Liver (tissue), 9 donors: ENCODE data around the gene TTC28. TPM values are rescaled to one million over a fixed set of nuclear protein-coding genes. Genes with fewer than 3 reads are reported as not detected.

Source experiments
- DNase-seq: peaks from one replicate; pipeline ENCODE4 v3.0.0-alpha.2; 2017; ENCODE audit warnings: low spot score
- H3K27ac ChIP-seq, 2 donors: one replicate each; pipeline ENCODE4 v1.7.0; 2013; ENCODE audit warnings: inconsistent platforms in 2 of 2, low read length in 2 of 2, control low read depth in 1 of 2, low read depth in 1 of 2, mild to moderate bottlenecking in 1 of 2
- H3K27me3 ChIP-seq, 4 donors: one replicate each; pipeline versions ENCODE4 v1.6.1 to v1.7.0; 2013; ENCODE audit warnings: low read length in 3 of 4, inconsistent platforms in 1 of 4, mild to moderate bottlenecking in 1 of 4, moderate library complexity in 1 of 4; ENCODE audit not compliant: control insufficient read depth in 4 of 4, insufficient read depth in 4 of 4
- H3K36me3 ChIP-seq, 4 donors: one replicate each; pipeline versions ENCODE4 v1.6.1 to v1.7.0; 2013; ENCODE audit warnings: low read length in 3 of 4, mild to moderate bottlenecking in 3 of 4, low read depth in 1 of 4, moderate library complexity in 1 of 4; ENCODE audit not compliant: control insufficient read depth in 4 of 4, insufficient read depth in 3 of 4
- H3K4me1 ChIP-seq, 4 donors: one replicate each; pipeline versions ENCODE4 v1.6.1 to v1.7.0; 2013; ENCODE audit warnings: low read length in 3 of 4, mild to moderate bottlenecking in 3 of 4, moderate library complexity in 1 of 4; ENCODE audit not compliant: control insufficient read depth in 4 of 4, insufficient read depth in 4 of 4
- H3K4me3 ChIP-seq, 3 donors: one replicate each; pipeline versions ENCODE4 v1.6.1 to v1.7.0; 2013; ENCODE audit warnings: low read length in 3 of 3, control low read depth in 1 of 3, low read depth in 1 of 3, mild to moderate bottlenecking in 1 of 3
- H3K9ac ChIP-seq, 2 donors: one replicate each; pipeline ENCODE4 v1.7.0; 2013; ENCODE audit warnings: low read length in 2 of 2, mild to moderate bottlenecking in 2 of 2, moderate library complexity in 2 of 2, control low read depth in 1 of 2, low read depth in 1 of 2
- H3K9me3 ChIP-seq, 4 donors: one replicate each; pipeline versions ENCODE4 v1.6.1 to v1.7.0; 2013; ENCODE audit warnings: low read length in 3 of 4; ENCODE audit not compliant: control insufficient read depth in 4 of 4
- ATF3 ChIP-seq: IDR thresholded peaks from 2 replicates; pipeline ENCODE4 v1.6.1; 2016; ENCODE audit warnings: antibody characterized with exemption
- CTCF ChIP-seq: fragments of 150-350 bp; IDR thresholded peaks from 2 replicates; pipeline ENCODE4 v1.5.1; 2017; ENCODE audit warnings: improper control_type of control experiment, low read depth, low read length; ENCODE audit not compliant: missing input control
- EGR1 ChIP-seq, 2 donors: IDR thresholded peaks; 2 replicates each; pipeline ENCODE4 v1.6.1; 2016 to 2018; ENCODE audit warnings: antibody characterized with exemption in 2 of 2, low read depth in 2 of 2
- FOXA2 ChIP-seq: IDR thresholded peaks from 2 replicates; pipeline ENCODE4 v1.6.1; 2016; ENCODE audit warnings: antibody characterized with exemption
- GABPA ChIP-seq, 2 donors: IDR thresholded peaks in 1 of 2; conservative IDR thresholded peaks in 1 of 2; 2 replicates each; pipeline ENCODE4 v1.6.1; 2016; ENCODE audit warnings: antibody characterized with exemption in 2 of 2, mild to moderate bottlenecking in 1 of 2, moderate library complexity in 1 of 2
- HNF4A ChIP-seq, 2 donors: conservative IDR thresholded peaks; 2 replicates each; pipeline ENCODE4 v1.6.1; 2016; ENCODE audit warnings: antibody characterized with exemption in 2 of 2, mild to moderate bottlenecking in 2 of 2
- HNF4G ChIP-seq: IDR thresholded peaks from 2 replicates; pipeline ENCODE4 v1.6.1; 2016; ENCODE audit warnings: antibody characterized with exemption
- NR2F2 ChIP-seq: IDR thresholded peaks from 2 replicates; pipeline ENCODE4 v1.6.1; 2016; ENCODE audit warnings: antibody characterized with exemption
- REST ChIP-seq: IDR thresholded peaks from 2 replicates; pipeline ENCODE4 v1.6.1; 2016; ENCODE audit warnings: antibody characterized with exemption, mild to moderate bottlenecking
- RXRA ChIP-seq, 2 donors: IDR thresholded peaks; 2 replicates each; pipeline ENCODE4 v1.6.1; 2017 to 2018; ENCODE audit warnings: antibody characterized with exemption in 2 of 2, mild to moderate bottlenecking in 1 of 2
- SP1 ChIP-seq: IDR thresholded peaks from 2 replicates; pipeline ENCODE4 v1.6.1; 2018; ENCODE audit warnings: antibody characterized with exemption, mild to moderate bottlenecking
- TAF1 ChIP-seq: conservative IDR thresholded peaks from 2 replicates; pipeline ENCODE4 v1.6.1; 2016; ENCODE audit warnings: antibody characterized with exemption, mild to moderate bottlenecking
- YY1 ChIP-seq: IDR thresholded peaks from 2 replicates; pipeline ENCODE4 v1.6.1; 2016; ENCODE audit warnings: antibody characterized with exemption, mild to moderate bottlenecking
- ZBTB33 ChIP-seq: IDR thresholded peaks from 2 replicates; pipeline ENCODE4 v1.6.1; 2016; ENCODE audit warnings: antibody characterized with exemption
- WGBS: extraction: QIAGEN DNeasy Blood & Tissue Kit; methylation state at CpG from one replicate; pipeline ENCODE4 v1.1.7; 2013; 5-methylcytosine and 5-hydroxymethylcytosine counted together
- polyA plus RNA-seq, 2 donors: library from polyadenylated mRNA; stranded (reverse) in 1 of 2; unstranded in 1 of 2; fragments of 200-250 nt in 1 of 2; fragments of >200 nt in 1 of 2; fragmentation: Nextera tagmentation in 1 of 2; extraction: Ambion mirVana in 1 of 2; gene quantifications; one replicate each; pipeline versions ENCODE4 v1.2.1 to v1.2.3, GENCODE V29; 2013 to 2015
- total RNA-seq, 2 donors: library from RNA; depleted of rRNA; stranded (reverse); fragments of >200 nt; gene quantifications; one replicate each; pipeline ENCODE4 v1.2.3, GENCODE V29; 2014
- donor health status: healthy.
- donor health status: healthy.
- donor health status: healthy.
- donor health status: healthy.
- donor health status: healthy.

TTC28 gene
- total and polyA plus RNA-seq, 4 donors, result 4.2 to 19.4 (median 5.9) TPM

- TF ChIP-seq RXRA (IDR thresholded peaks at IDR 0.05), result no peak
- TF ChIP-seq ATF3, result no peak
- TF ChIP-seq SP1, result no peak
- TF ChIP-seq HNF4A (conservative IDR thresholded peaks at IDR 0.05), result no peak
- no peak for TF ChIP-seq YY1
- no peak for TF ChIP-seq GABPA (IDR thresholded peaks at IDR 0.05 in 1 of 2, conservative IDR thresholded peaks at IDR 0.05 in 1 of 2)
- TF ChIP-seq ZBTB33, result no peak
- TF ChIP-seq EGR1 (IDR thresholded peaks at IDR 0.05; ENCODE audit: low read depth in 2 of 2), result no peak
- no peak for TF ChIP-seq HNF4G
Observed at GRCh38 chr22:28015676-28016601, 663.7 kb downstream of the TTC28 start.

GRCh38 chr22:28015046-28015425 is 664.6 kb downstream of the TTC28 start:
- peaks cover 0 to 2% (median 0%) of the 10 kb centered on the region in 4 donors for H3K36me3 ChIP-seq
- H3K27ac ChIP-seq, result no peak overlapping the region
- no peak for TF ChIP-seq HNF4G
- no peak for TF ChIP-seq TAF1
- TF ChIP-seq CTCF, result no peak
- no peak for TF ChIP-seq SP1
- TF ChIP-seq REST, result no peak
- TF ChIP-seq ZBTB33, result no peak
- TF ChIP-seq FOXA2, result no peak
- no peak for TF ChIP-seq NR2F2
- no peak for TF ChIP-seq HNF4A (conservative IDR thresholded peaks at IDR 0.05)
- no peak for TF ChIP-seq ATF3

More at GRCh38 chr22:28015676-28016601, 663.7 kb downstream of the TTC28 start:
- Histone ChIP-seq H3K27ac (no peak overlapping the region), H3K9me3 (no peaks in the 10 kb centered on the region), H3K4me3 (no peak overlapping the region), H3K36me3 (peaks cover 0 to 2% (median 0%) of the 10 kb centered on the region in 4 donors), H3K4me1 (no peaks in the 10 kb centered on the region), H3K27me3 (no peaks in the 10 kb centered on the region), H3K9ac (no peak overlapping the region)
- WGBS, result 88% methylated on average over 16 of the region's 16 CpGs
- DNase-seq, result no peak

More at GRCh38 chr22:28015046-28015425, 664.6 kb downstream of the TTC28 start:
- Histone ChIP-seq H3K4me3 (no peak overlapping the region), H3K27me3 (no peaks in the 10 kb centered on the region), H3K9me3 (no peaks in the 10 kb centered on the region), H3K9ac (no peak overlapping the region), H3K4me1 (no peaks in the 10 kb centered on the region)
- 77% methylated on average over 2 of the region's 2 CpGs for WGBS
- no peak for DNase-seq
